ENCODE measurements around the gene SLC25A45. TPM values are rescaled to one million over a fixed set of nuclear protein-coding genes. Genes with fewer than 3 reads are reported as not detected.
A peak's percentile ranks its signal among the peaks of the same experiment; 100 is the strongest.

SLC25A45 gene
- total RNA-seq, 1 experiment from 2014 or later = 1.1 TPM

DNA sequence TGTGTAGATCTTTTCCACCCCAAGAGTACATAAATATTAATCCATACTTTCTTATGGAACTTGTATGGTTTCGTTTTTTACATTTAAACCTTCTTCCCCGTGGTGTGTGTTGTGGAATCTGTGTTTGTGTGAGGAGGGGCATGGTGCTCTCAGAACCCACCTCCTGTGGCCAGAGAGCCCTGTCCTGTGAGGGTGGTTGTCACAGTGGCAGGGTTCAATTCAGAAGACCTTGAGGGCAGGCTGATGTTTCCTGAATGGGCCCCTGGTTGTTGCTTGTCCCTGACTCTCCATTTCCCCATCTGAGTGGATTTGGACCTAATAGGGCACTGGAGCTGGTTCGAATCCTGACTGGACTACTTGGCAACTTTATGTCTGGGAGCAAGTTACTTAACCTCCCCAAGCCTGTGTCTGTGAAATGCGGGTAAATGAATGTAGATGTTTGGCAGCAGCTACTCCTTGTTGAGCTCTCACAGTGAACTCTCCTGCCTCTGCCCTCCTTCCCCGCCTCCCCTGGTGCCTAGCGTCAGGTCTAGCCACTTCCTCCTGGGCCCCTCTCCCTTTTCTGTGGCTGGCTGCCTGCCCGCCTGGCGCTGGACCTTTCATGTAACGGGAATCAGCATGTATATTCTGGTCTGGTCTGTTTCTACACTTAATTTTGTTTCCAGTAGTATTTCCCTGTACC, 47.4 kb upstream of the SLC25A45 start:
- Histone ChIP-seq H3K9me3 (ENCODE audit: control insufficient read depth, low read depth, low read length) (no peaks in the 10 kb centered on the region), H2AK5ac (ENCODE audit: insufficient read length, low read length) (no peak overlapping the region), H2BK120ac (ENCODE audit: low read depth, low read length, poor library complexity, severe bottlenecking) (no peak overlapping the region), H3T11ph (ENCODE audit: low read length) (no peak overlapping the region), H3K27me3 (ENCODE audit: insufficient read depth, low read length) (no peaks in the 10 kb centered on the region), H4K8ac (replicated peaks; ENCODE audit: insufficient read length, low read depth, low read length) (no peak overlapping the region), H3K23ac (ENCODE audit: insufficient read length, low read depth, low read length) (no peak overlapping the region), H3K14ac (ENCODE audit: insufficient read depth, low read length) (no peak overlapping the region; the same call in 1 of the 2 replicates), H2BK5ac (ENCODE audit: insufficient read length, low read length) (no peak overlapping the region), H4K20me1 (ENCODE audit: control insufficient read depth, insufficient read depth, insufficient read length) (no peaks in the 10 kb centered on the region), H3K4me2 (ENCODE audit: insufficient read depth, insufficient read length, low read length) (peak overlapping the region; percentile 20), H4K5ac (ENCODE audit: insufficient read length, low read depth, low read length) (no peak overlapping the region), H3K27ac (ENCODE audit: insufficient read length, low read depth, low read length) (no peak overlapping the region), H3K23me2 (ENCODE audit: insufficient read length, low read depth, low read length, poor library complexity, severe bottlenecking) (no peaks in the 10 kb centered on the region), H2BK20ac (ENCODE audit: low read depth, low read length, poor library complexity, severe bottlenecking) (no peak overlapping the region), H3K4me1 (ENCODE audit: insufficient read depth, low read length) (peaks cover 14% of the 10 kb centered on the region), H2BK12ac (ENCODE audit: insufficient read length, low read depth, low read length) (no peak overlapping the region), H3K79me1 (ENCODE audit: insufficient read depth, low read depth, low read length, poor library complexity, severe bottlenecking) (no peaks in the 10 kb centered on the region), H3K18ac (ENCODE audit: insufficient read length, low read depth, low read length) (no peak overlapping the region), H3K79me2 (ENCODE audit: insufficient read depth, low read length) (no peaks in the 10 kb centered on the region; the same call in 1 of the 2 replicates), H3K9ac (ENCODE audit: extremely low read depth, insufficient read length, low read length) (no peak overlapping the region), H4K91ac (ENCODE audit: insufficient read length, low read depth, low read length) (no peak overlapping the region), H3K4ac (ENCODE audit: low read depth, low read length) (no peak overlapping the region), H2AFZ (ENCODE audit: low read length) (no peak overlapping the region), H3K56ac (ENCODE audit: insufficient read length, low read depth, low read length) (no peak overlapping the region), H2BK15ac (ENCODE audit: low read depth, low read length) (no peak overlapping the region)
- TF ChIP-seq, protein P1, sequence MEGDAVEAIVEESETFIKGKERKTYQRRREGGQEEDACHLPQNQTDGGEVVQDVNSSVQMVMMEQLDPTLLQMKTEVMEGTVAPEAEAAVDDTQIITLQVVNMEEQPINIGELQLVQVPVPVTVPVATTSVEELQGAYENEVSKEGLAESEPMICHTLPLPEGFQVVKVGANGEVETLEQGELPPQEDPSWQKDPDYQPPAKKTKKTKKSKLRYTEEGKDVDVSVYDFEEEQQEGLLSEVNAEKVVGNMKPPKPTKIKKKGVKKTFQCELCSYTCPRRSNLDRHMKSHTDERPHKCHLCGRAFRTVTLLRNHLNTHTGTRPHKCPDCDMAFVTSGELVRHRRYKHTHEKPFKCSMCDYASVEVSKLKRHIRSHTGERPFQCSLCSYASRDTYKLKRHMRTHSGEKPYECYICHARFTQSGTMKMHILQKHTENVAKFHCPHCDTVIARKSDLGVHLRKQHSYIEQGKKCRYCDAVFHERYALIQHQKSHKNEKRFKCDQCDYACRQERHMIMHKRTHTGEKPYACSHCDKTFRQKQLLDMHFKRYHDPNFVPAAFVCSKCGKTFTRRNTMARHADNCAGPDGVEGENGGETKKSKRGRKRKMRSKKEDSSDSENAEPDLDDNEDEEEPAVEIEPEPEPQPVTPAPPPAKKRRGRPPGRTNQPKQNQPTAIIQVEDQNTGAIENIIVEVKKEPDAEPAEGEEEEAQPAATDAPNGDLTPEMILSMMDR (conservative IDR thresholded peaks at IDR 0.05) = no peak
- no CpG with 5 or more reads among the region's 9 CpGs for WGBS (ENCODE audit: extremely low coverage, insufficient read length, low lambda C conversion rate)
- no peak overlapping the region for H3K4me3 Mint-ChIP-seq
- no peaks in the 10 kb centered on the region for H3K9me3 Mint-ChIP-seq
- H3K4me1 Mint-ChIP-seq = peaks cover 46 to 48% of the 10 kb centered on the region in 2 experiments
- no peak for DNase-seq
- no peak overlapping the region for H3K27ac Mint-ChIP-seq
- H3K36me3 Mint-ChIP-seq (ENCODE audit: insufficient read depth in 1 of 3, low read depth in 3 of 3) = no peaks in the 10 kb centered on the region
- H3K27me3 Mint-ChIP-seq (ENCODE audit: low read depth) = no peaks in the 10 kb centered on the region

Data from H9 (cell line).